ENCODE data around the gene CHRM4.

Gene CHRM4

DNA sequence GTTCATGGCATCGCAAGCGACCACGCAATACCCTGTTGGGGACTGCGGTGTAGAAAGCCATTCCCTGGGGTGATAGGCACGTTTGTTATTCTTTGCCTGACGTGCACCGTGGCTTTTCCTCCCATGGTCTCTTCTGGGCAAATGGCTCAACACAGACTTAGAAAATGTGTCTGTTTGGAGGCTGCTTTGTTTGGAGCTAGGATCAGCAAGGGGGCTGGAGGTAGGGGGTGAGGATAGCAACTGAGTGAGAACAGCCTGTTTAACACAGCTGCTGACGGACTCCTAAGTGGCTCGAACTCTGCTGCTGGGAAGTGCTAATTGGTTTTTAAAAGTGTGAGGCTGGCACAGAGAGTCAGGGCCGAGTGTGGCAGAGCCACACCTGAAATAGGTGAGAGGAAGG is 16.1 kb upstream of the CHRM4 start:
- DNase-seq (ENCODE audit: low read depth) = no peak
- TF ChIP-seq, protein P1, sequence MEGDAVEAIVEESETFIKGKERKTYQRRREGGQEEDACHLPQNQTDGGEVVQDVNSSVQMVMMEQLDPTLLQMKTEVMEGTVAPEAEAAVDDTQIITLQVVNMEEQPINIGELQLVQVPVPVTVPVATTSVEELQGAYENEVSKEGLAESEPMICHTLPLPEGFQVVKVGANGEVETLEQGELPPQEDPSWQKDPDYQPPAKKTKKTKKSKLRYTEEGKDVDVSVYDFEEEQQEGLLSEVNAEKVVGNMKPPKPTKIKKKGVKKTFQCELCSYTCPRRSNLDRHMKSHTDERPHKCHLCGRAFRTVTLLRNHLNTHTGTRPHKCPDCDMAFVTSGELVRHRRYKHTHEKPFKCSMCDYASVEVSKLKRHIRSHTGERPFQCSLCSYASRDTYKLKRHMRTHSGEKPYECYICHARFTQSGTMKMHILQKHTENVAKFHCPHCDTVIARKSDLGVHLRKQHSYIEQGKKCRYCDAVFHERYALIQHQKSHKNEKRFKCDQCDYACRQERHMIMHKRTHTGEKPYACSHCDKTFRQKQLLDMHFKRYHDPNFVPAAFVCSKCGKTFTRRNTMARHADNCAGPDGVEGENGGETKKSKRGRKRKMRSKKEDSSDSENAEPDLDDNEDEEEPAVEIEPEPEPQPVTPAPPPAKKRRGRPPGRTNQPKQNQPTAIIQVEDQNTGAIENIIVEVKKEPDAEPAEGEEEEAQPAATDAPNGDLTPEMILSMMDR (IDR thresholded peaks at IDR 0.05; ENCODE audit: control insufficient read depth, extremely low read depth, insufficient read depth) = no peak
- H3K4me3 ChIP-seq (ENCODE audit: low read depth, low read length) = no peak overlapping the region

DNA sequence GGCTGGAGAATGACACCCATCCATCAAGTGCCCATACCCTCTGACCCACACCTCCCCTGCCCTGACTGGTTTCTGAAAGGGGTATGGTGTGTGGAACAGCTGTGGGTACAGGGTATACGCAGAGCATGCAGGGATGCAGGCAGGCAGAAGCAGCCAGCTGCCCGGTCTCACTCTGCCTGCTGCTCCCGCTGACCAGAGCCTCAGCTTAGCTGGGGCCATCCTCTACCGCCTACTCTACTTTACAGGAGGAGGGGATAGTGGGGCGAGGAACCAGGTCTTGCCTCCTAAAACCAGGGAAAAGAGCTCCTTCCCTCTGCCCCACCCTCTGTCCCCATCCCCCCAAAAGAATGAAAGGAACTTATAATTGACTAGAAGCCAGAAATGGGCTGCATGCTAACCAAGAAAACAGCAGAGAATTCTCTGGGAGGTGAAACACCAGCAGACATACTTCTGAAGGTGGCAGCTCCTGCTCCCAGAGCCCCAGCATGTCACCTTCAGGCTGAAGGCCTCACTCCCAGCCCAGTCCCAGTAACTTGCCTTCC is 13.0 kb upstream of the CHRM4 start:
- H3K4me3 ChIP-seq (ENCODE audit: low read depth, low read length) = no peak overlapping the region
- TF ChIP-seq, protein P1 (IDR thresholded peaks at IDR 0.05; ENCODE audit: control insufficient read depth, extremely low read depth, insufficient read depth) = no peak
- DNase-seq (ENCODE audit: low read depth) = no peak

DNA sequence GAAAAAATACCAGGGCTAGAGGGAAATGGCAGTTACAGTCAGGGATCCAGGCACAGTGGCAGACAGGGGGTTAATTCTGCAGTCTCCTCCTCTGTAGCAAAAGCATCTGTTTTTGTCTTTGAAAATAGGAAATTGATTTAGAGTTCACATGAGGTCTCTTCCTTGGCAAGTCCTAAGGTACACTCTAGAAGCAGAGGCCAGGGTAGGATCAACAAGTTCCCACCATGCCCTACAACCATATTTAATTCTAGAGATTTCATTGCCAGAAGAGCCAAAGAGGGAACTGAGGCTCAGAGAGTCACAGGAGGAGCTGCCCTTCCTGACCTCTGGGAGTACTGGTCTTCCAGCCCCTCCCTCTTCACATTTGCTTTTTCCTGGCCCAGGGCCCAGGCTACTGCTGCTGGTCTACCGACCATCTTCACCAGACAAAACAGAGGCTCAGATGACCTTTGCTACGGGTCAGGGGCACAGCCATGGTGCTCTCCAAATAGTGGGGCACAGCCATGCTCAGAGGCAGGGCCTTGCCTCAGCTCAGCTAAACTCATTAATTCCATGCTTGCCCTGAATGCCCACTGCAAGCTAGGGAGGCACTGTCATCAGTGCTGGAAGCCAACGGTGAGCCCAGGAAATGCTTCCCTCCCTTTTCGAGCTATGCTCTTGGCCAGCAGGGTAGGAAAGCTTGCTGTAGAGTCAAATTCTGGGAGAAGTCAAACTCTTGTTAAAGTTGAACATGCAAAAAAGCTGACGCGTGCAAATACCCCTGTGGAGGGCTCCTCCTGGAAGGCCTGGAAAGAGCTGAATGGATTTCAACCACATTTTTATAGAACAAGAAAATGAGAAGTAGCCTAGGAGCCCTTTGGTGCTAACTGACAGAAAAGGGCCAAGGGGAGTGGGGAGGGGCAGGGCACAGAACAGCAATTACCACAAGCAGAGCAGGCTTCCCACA is 11.7 kb upstream of the CHRM4 start:
- DNase-seq (ENCODE audit: low read depth) = no peak
- TF ChIP-seq, protein P1 (IDR thresholded peaks at IDR 0.05; ENCODE audit: control insufficient read depth, extremely low read depth, insufficient read depth) = no peak

DNA sequence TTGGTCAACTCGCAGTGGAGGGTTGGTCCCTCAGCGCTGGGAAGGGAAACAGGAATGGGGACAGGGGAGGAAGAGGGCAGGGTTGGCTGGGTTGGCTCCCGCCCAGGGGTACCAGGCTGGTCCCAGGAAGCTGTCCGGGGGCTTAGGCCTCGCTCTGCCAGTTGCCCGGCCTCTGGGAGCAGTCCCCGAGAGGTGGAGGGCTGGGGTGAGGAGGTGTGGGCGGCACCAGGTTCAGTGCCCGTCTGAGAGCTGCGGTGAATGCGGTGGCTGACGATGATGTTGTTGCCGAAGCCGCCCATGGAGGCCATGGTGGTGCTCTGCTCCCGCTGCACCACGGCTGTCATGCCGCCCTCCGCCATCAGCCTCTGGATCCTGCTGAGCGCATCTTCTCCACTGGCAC is 6.0 kb upstream of the CHRM4 start:
- TF ChIP-seq, protein P1 (IDR thresholded peaks at IDR 0.05; ENCODE audit: control insufficient read depth, extremely low read depth, insufficient read depth) = no peak
- no peak overlapping the region for H3K4me3 ChIP-seq (ENCODE audit: low read depth, low read length)
- no peak for DNase-seq (ENCODE audit: low read depth)

More for the DNA sequence above, 11.7 kb upstream of the CHRM4 start:
- no peak overlapping the region for H3K4me3 ChIP-seq (ENCODE audit: low read depth, low read length)

DNA sequence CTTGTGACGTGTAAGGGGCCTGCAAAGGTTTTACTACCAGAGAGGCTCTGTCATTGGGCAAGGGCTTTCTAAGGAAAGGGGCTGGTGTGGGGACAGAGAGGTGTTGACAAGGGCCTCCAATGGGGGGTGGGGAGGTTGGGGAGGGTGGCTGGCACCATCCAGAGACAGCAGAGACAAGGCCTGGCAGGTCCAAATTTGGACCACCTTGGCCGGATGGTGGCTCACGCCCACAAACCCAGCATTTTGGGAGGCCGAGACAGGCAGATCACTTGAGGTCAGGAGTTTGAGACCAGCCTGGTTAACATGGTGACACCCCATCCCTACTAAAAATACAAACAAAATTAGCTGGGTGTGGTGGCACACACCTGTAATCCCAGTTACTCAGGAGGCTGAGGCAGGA is 2.2 kb upstream of the CHRM4 start:
- H3K4me3 ChIP-seq (ENCODE audit: low read depth, low read length) = no peak overlapping the region
- DNase-seq (ENCODE audit: low read depth) = no peak
- TF ChIP-seq, protein P1 (IDR thresholded peaks at IDR 0.05; ENCODE audit: control insufficient read depth, extremely low read depth, insufficient read depth) = no peak

DNA sequence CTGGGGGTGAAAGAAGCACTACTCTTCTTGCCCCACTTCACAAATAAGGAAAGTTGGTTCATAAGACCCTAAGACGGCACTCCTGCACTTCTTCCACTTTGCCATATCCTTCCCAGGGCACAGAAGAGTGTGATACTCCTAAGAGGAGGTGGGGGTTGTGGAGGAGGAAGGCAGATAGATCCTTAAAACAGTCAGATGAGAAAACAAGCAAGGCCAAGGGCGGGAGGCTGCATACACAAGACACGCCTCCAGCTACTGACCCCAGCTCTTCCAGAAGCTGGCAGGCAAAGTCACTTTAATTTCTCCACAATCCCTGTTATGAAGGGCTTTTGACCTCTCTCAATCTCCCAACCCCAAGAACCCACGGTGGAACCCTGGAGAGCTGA is 1.6 kb upstream of the CHRM4 start:
- TF ChIP-seq, protein P1 (IDR thresholded peaks at IDR 0.05; ENCODE audit: control insufficient read depth, extremely low read depth, insufficient read depth) = no peak
- H3K4me3 ChIP-seq (ENCODE audit: low read depth, low read length) = no peak overlapping the region
- no peak for DNase-seq (ENCODE audit: low read depth)
